CD4-positive, alpha-beta T cell treated with Interleukin-6 at 100 ng/mL for 8 hours (primary cell): Measurements from ENCODE around the gene PTPRJ.

Source experiments
- DNase-seq: peaks from one replicate; pipeline ENCODE4 v3.0.0-alpha.2; 2020; ENCODE audit warnings: mixed read lengths, low spot score

The PTPRJ gene

DNA sequence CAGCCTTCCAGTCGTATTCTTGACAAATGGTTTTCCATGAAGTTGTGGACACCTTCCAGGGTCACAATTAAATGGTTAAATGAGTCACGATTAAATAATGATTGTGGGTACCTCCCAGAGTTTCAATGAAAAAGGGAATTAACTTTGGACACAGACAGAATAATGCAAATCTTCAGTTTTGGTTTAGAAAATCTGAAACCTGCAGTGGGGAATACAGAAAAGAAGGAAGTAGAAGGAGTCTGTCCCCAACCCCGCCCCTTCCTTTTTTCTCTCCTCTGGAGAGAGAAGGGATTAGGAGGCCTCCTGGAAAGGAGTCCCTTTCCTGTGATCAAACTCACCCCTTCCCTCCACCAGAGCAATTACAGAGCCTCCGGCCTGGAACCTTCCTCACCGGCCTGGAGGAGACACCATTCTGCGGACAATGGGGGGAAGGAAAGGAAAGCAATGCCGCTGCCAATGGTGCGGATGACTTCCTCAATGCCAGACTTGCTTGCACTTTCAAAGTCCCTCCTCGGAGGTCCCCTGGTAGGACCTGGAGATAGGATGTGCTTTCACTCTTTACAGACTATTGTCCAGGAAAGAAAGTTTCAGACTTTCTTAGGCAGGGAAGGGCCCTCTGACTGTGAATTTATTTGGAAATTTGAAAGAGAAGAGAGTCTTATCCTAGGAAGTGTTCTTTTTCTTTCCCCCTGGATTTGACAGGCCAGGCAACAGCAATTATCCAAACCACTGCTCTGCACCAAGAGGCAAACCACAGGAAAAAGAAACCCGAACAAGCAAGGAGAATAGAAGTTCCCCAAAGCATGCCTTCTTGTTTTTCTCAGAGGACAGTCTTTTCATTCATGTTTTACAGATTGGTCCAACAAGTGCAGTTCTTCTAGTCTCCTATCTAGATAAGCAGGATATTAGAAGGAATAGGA, 86.8 kb downstream of the PTPRJ start:
- DNase-seq, result no peak

- DNase-seq, result no peak
These were observed 92.9 kb downstream of the PTPRJ start for GRCh38 chr11:48073031-48073861.

DNA sequence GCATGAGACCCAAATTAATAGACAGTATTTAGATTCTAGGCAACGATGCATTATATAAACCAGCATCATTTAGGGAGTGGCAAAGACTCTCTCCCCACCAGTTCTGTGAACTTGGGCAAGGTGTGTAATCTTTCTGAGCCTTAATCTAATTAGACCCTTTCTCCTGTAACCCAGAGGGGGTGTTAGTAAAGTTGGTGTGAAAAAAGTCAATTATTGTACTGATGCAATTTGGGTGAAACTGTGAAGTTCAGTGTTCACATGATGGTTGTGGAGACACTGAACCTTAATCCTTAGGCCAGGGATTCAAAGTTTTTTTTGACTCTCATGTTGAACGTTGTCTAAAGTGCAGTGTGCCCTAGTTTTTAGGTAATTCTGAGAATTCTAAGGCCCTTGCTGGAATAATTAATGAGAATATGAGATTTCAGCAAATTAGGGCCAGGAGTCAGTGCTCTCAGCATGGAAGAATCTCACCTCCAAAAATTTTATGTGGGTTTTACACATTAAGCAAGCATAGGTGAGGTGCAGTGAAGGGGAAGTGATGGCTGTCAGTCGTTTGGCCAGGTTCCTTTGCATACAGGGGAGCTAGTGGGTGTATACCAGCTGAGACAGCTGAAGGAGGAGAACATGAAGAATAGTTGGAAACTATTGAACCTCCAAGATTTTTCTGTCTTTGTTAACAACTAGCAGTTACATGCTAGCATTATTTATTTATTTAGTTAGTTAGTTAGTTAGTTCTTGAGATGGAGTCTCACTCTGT, 94.2 kb downstream of the PTPRJ start:
- DNase-seq, result no peak

GRCh38 chr11:48075637-48076036, 95.3 kb downstream of the PTPRJ start:
- no peak for DNase-seq

DNA sequence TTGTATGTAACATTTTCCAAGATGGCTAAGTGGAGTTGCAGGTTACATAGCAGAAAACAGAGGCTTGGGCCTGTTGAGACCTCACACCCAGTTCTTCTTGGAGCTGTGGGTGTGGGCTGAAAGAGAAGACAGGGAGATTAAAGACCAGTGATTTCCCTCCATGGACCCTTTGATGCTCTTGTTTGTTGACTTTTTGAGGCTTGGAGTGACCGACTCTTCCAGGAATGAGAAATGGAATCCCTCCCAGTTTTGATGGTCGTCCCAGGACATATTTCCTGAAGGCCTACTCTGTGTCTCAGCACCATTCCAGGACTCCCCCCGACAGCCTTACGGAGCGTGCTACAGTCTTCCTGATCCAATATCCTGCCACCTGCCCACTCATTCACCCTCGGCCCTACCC, 96.9 kb downstream of the PTPRJ start:
- no peak for DNase-seq

DNA sequence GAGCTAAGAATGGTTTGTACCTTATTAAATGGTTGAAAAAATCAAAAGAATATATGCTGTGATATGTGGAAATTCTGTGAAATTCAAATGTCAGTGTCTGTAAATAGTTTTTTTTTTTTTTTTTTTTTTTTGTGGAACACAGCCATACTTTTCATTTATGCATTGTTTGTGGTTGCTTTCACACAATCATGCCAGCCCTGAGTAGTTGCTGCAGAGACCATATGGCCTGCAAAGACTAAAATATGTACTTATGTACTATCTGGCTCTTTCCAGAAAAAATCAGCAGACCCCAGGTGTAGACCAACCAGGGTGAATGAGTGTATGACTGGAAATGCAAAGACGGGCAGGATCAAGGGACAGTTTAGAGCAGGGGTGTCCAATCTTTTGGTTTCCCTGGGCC, 98.3 kb downstream of the PTPRJ start:
- DNase-seq, result no peak

- no peak for DNase-seq
These were observed 99.2 kb downstream of the PTPRJ start for GRCh38 chr11:48079596-48079995.

DNA sequence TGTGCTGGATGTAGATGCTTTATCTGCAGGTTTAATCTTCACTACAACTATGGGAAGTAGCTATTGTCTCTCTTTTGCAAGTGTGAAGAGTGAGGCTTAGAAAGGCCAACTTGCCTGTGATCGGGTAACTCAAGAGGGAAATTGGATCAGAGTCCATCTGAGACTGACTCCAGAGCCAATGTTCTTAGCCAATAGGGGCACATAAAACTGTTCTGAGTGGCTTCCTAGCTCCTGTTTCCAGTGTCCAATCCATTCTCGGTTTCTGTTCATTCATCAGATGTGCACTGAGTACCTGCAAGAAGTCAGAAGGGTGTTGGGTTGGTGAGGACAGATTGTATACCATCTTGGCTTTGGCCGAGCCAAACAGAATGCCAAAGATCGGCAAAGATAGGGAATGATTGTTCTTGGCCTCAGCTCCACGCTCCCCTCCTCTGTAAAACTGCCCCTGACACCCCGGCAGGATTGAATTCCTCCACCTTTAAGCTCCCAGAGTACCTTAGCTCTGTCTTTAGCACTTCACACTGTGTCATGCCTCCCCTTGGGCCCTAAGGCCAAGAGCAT, 100.0 kb downstream of the PTPRJ start:
- DNase-seq, result no peak

- peak; percentile 11 for DNase-seq
These were observed 101.0 kb downstream of the PTPRJ start for GRCh38 chr11:48081151-48082010.

DNA sequence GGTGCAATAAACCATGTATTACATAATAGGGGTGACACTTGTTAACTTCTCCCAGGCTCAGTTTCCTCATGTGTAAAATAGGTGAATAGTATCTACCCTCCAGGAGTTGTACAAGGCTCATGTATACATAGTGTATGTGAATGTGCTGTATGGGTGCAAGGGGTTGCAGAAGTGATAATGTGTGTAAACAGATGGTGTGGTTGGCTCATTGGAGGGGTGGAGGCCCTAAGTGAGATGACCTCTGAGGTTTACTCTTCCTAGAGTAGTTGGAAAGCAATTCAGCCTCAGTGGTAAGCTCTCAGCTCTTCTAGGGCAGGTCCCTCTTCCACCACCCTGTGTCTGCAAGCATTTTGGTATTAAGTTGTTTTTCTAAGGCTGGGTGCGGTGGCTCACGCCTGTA, 102.4 kb downstream of the PTPRJ start:
- DNase-seq, result no peak

DNA sequence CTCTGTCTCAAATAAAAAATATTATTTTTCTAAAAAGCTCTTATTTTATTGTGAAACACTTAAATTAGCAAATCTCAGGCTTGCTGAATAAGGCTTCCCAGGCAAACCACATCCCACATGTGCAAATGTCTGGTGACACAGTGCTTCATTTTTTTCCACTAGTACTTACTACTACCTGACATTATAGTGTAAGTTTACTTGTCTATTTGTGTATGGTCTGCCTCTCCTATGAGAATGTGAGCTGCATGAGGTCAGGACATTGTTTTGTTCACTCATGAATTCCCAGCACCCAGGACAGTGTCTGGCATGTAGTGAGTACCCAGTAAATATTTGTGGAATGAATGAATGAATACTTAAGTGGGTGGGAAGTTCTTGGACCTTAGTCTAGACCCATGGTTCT, 103.1 kb downstream of the PTPRJ start:
- no peak for DNase-seq

GRCh38 chr11:48085688-48086087, 105.3 kb downstream of the PTPRJ start:
- no peak for DNase-seq

DNA sequence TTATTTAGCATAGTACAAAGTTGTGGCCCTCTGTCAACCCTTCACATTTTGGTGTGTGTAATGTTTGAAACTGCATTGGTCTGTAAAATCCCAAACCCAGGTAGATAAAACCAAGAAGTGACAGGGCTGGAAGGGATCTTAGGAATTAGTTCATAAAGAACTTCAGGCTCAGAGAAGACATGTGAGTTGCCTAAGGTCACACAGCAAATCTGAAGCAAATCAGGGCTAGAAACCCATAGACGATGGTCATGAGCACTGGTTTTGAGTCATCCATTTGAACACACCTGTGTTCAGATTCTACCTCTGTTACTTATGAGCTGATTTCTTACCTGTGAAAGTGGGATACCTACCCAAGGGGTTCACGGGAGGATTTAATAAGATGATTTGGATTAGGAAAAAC, 107.1 kb downstream of the PTPRJ start:
- no peak for DNase-seq

GRCh38 chr11:48087974-48088681, 107.8 kb downstream of the PTPRJ start:
- DNase-seq, result no peak

DNA sequence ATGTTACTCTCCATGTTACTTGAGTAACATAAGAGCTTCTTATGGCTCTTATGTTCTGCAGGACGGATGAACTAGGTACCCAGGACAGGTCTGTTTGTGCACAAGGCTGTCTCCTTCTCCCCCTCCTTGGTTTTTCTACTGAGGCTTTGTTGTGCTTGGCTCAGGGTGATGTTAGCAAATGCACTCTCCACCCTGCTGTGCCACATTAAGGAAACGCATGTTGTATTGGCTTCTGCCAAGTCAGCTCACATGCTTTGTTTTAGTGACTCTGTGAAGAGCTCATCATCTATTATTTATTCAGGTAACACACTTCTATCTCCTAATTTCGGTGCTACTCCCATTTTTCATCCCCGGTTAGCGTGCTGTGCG, 108.3 kb downstream of the PTPRJ start:
- DNase-seq, result no peak

DNA sequence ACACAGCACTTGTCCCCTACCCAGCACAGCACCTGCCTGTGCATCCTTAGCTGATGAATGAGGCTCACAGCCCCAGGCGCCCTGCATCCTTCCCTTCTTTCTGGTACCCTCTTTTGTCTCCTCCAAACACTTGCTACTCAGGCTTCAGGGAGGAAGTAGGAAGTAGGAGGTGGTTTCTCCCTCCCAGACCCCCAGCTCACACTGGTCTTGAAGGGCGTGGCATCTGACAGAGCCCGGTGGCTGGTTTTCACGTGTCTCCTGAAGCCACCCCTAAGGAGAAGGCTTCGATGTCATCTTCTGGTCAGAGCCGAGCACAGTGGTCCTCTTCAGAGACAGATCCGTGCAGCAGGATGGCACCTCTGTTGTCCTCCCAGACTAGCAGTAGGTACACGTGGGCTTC, 109.8 kb downstream of the PTPRJ start:
- DNase-seq, result no peak

DNA sequence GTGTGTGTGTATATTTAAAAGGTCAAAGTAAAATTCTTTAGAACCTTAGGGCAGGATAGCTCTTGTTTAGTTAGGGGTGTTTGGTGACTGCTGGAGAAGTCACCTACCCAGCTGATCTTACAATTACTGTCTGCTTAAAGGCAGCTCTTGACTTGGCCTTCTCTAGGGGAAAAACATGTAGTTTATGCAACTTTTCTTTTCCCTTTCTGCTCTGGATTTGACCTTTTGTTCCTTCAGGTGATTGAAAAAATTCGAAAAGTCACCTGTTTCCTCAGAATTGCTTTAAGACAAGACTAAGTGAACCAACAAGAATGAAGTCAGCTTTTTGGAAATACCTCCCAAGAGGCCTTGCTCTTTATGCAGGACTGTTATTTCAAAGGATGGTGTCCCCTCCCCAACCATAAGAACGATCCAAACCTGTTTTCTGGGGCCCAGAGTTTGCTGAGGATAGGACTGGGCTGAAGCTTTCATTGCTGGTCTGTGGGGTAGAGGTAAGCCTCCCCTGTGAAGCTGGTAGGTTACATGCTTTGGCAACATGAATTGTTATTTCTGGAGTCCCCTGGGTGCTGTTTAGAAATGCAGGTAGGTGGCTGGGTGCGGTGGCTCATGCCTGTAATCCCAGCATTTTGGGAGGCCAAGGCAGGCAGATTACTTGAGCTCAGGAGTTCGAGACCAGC, 111.2 kb downstream of the PTPRJ start:
- DNase-seq, result no peak

- DNase-seq, result no peak
These were observed 113.0 kb downstream of the PTPRJ start for GRCh38 chr11:48093323-48093722.

- DNase-seq, result no peak
These were observed 113.7 kb downstream of the PTPRJ start for GRCh38 chr11:48093795-48094642.
